Vagina (tissue), 2 donors: ENCODE measurements around the gene SBNO1. TPM values are rescaled to one million over a fixed set of nuclear protein-coding genes. Genes with fewer than 3 reads are reported as not detected.

Experiments used
- DNase-seq, 2 donors: peaks; one replicate each; pipeline ENCODE4 v3.0.0-alpha.2; 2017; ENCODE audit errors: extremely low spot score in 2 of 2
- H3K27ac ChIP-seq: fragments of 200-600 bp; sonication (generic); one replicate; pipeline ENCODE4 v1.5.1; 2019
- H3K27me3 ChIP-seq: fragments of 200-600 bp; sonication (generic); one replicate; pipeline ENCODE4 v1.5.1; 2019
- H3K36me3 ChIP-seq, 2 donors: fragments of 200-600 bp; sonication (generic); one replicate each; pipeline ENCODE4 v1.5.1; 2017 to 2019
- H3K4me1 ChIP-seq: fragments of 200-600 bp; sonication (generic); one replicate; pipeline ENCODE4 v1.5.1; 2019
- H3K4me3 ChIP-seq, 2 donors: fragments of 200-600 bp; sonication (generic); 1 replicate in 1 of 2; 2 replicates in 1 of 2; pipeline ENCODE4 v1.5.1; 2016 to 2019
- H3K9me3 ChIP-seq: fragments of 200-600 bp; sonication (generic); one replicate; pipeline ENCODE4 v1.5.1; 2019
- CTCF ChIP-seq, 3 experiments: fragments of 450-650 bp in 2 of 3; fragments of 200-600 bp in 1 of 3; sonication (generic) in 1 of 3; IDR thresholded peaks; one replicate each; pipeline ENCODE4 v1.5.1; 2017 to 2019; ENCODE audit warnings: antibody characterized with exemption in 3 of 3, mild to moderate bottlenecking in 2 of 3, moderate library complexity in 2 of 3
- POLR2A ChIP-seq, 2 donors: fragments of 450-650 bp; IDR thresholded peaks; one replicate each; pipeline ENCODE4 v1.6.1; 2017; ENCODE audit warnings: antibody characterized with exemption in 2 of 2, mild to moderate bottlenecking in 2 of 2, moderate library complexity in 2 of 2
- POLR2AphosphoS5 ChIP-seq, 2 donors: sonication (generic); formaldehyde crosslinking; IDR thresholded peaks; one replicate each; pipeline ENCODE4 v1.9.0; 2017; ENCODE audit warnings: antibody characterized with exemption in 2 of 2, mild to moderate bottlenecking in 2 of 2, low read depth in 1 of 2; ENCODE audit not compliant: insufficient read depth in 1 of 2
- intact Hi-C: fragments of 100-400 bp; cut with DNase I; formaldehyde crosslinking; loops from one replicate; pipeline ENCODE4 v1.15.1; 2023
- total RNA-seq: library from RNA; depleted of rRNA; stranded (reverse); fragments of >200 nt; gene quantifications from one replicate; pipeline ENCODE4 v1.2.3, GENCODE V29; 2016

SBNO1 gene
- total RNA-seq, 1 donor from 2014 or later = 15.0 TPM

- no peak for TF ChIP-seq POLR2AphosphoS5 (IDR thresholded peaks at IDR 0.05; ENCODE audit: insufficient read depth in 1 of 2, low read depth in 1 of 2)
- no peak for TF ChIP-seq CTCF (IDR thresholded peaks at IDR 0.05)
- no peak for TF ChIP-seq POLR2A (IDR thresholded peaks at IDR 0.05)
Observed at GRCh38 chr12:123282111-123282510, 82.5 kb downstream of the SBNO1 start.

GRCh38 chr12:123280971-123281370 is 83.7 kb downstream of the SBNO1 start:
- Histone ChIP-seq H3K36me3 (no peaks in the 10 kb centered on the region), H3K4me1 (no peaks in the 10 kb centered on the region), H3K27ac (no peak overlapping the region), H3K27me3 (no peaks in the 10 kb centered on the region), H3K9me3 (no peaks in the 10 kb centered on the region), H3K4me3 (no peak overlapping the region)
- no peak for DNase-seq
- TF ChIP-seq POLR2AphosphoS5 (IDR thresholded peaks at IDR 0.05; ENCODE audit: insufficient read depth in 1 of 2, low read depth in 1 of 2) (no peak), POLR2A (IDR thresholded peaks at IDR 0.05) (no peak), CTCF (IDR thresholded peaks at IDR 0.05) (no peak)
- intact Hi-C loops = no loop called here

More at GRCh38 chr12:123282111-123282510, 82.5 kb downstream of the SBNO1 start:
- H3K9me3 ChIP-seq = no peaks in the 10 kb centered on the region
- no peaks in the 10 kb centered on the region for H3K4me1 ChIP-seq
- no peaks in the 10 kb centered on the region for H3K27me3 ChIP-seq
- H3K36me3 ChIP-seq = no peaks in the 10 kb centered on the region
- intact Hi-C loops = no loop called here
- DNase-seq = no peak
- no peak overlapping the region for H3K4me3 ChIP-seq
- H3K27ac ChIP-seq = no peak overlapping the region

- DNase-seq = no peak
- Histone ChIP-seq H3K4me3 (no peak overlapping the region), H3K9me3 (no peaks in the 10 kb centered on the region), H3K27me3 (no peaks in the 10 kb centered on the region), H3K4me1 (no peaks in the 10 kb centered on the region), H3K36me3 (no peaks in the 10 kb centered on the region), H3K27ac (no peak overlapping the region)
- intact Hi-C loops = no loop called here
- no peak for TF ChIP-seq POLR2AphosphoS5 (IDR thresholded peaks at IDR 0.05; ENCODE audit: insufficient read depth in 1 of 2, low read depth in 1 of 2)
- TF ChIP-seq CTCF (IDR thresholded peaks at IDR 0.05) = no peak
- no peak for TF ChIP-seq POLR2A (IDR thresholded peaks at IDR 0.05)
Observed at GRCh38 chr12:123278101-123278627, 86.5 kb downstream of the SBNO1 start.

GRCh38 chr12:123273166-123273565 is 91.5 kb downstream of the SBNO1 start:
- Histone ChIP-seq H3K27me3 (no peaks in the 10 kb centered on the region), H3K4me1 (peaks cover 34% of the 10 kb centered on the region), H3K9me3 (no peaks in the 10 kb centered on the region), H3K36me3 (no peaks in the 10 kb centered on the region), H3K27ac (no peak overlapping the region), H3K4me3 (no peak overlapping the region)
- no peak for DNase-seq
- intact Hi-C loops = no loop called here
- TF ChIP-seq POLR2AphosphoS5 (IDR thresholded peaks at IDR 0.05; ENCODE audit: insufficient read depth in 1 of 2, low read depth in 1 of 2) (no peak), CTCF (IDR thresholded peaks at IDR 0.05) (no peak), POLR2A (IDR thresholded peaks at IDR 0.05) (no peak)

- intact Hi-C loops = no loop called here
- no peak for DNase-seq
- no peaks in the 10 kb centered on the region for H3K36me3 ChIP-seq
- TF ChIP-seq POLR2A (IDR thresholded peaks at IDR 0.05) = no peak
- no peak for TF ChIP-seq POLR2AphosphoS5 (IDR thresholded peaks at IDR 0.05; ENCODE audit: insufficient read depth in 1 of 2, low read depth in 1 of 2)
- TF ChIP-seq CTCF (IDR thresholded peaks at IDR 0.05) = no peak
- H3K27me3 ChIP-seq = no peaks in the 10 kb centered on the region
- peak overlapping the region; percentile 88 for H3K27ac ChIP-seq
- peaks cover 49% of the 10 kb centered on the region for H3K4me1 ChIP-seq
- H3K4me3 ChIP-seq = peak overlapping the region; percentile 85 to 92
- no peaks in the 10 kb centered on the region for H3K9me3 ChIP-seq
Observed at GRCh38 chr12:123271001-123271668, 93.5 kb downstream of the SBNO1 start.
